IMR-90 (cell line): ENCODE results near the gene DOCK9. TPM values are rescaled to one million over a fixed set of nuclear protein-coding genes. Genes with fewer than 3 reads are reported as not detected.

Experiments
- ATAC-seq: fragments of 200-7000 bp; cut with Tn5 transposase; 2 replicates; pipeline ENCODE4 v1.9.1; 2020; ENCODE audit warnings: low read depth, mild to moderate bottlenecking, moderate library complexity
- BruUV-seq: library from RNA; stranded (reverse); fragments of 400-500 nt; replicated peaks from 2 replicates; lab custom pipeline; 2021; lab: Mats Ljungman, UMichigan
- CTCF ChIA-PET: fragments of 300-600 bp; formaldehyde crosslinking; extraction: SDS; loops from one replicate; lab custom pipeline; 2021; ENCODE audit warnings: antibody characterized with exemption; lab: Yijun Ruan, JAX
- POLR2A ChIA-PET: fragments of 300-600 bp; sonication (Branson Sonifier 250); formaldehyde crosslinking; loops from one replicate; lab custom pipeline; 2022; ENCODE audit warnings: antibody characterized with exemption; ENCODE audit not compliant: unreplicated experiment; lab: Charles Lee
- DNase-seq: peaks from one replicate; pipeline ENCODE4 v3.0.0; 2013
- H2AFZ ChIP-seq: replicated peaks from 2 replicates; pipeline ENCODE3; 2013; ENCODE audit warnings: low read length, mild to moderate bottlenecking; ENCODE audit not compliant: poor library complexity
- H2AK5ac ChIP-seq: 2 replicates; pipeline ENCODE4 v1.6.1; 2013; ENCODE audit warnings: low read depth, low read length, inconsistent platforms
- H2AK9ac ChIP-seq: replicated peaks from 2 replicates; pipeline ENCODE3; 2013; ENCODE audit warnings: mild to moderate bottlenecking, low read depth, low read length, moderate library complexity; ENCODE audit not compliant: poor library complexity
- H2BK120ac ChIP-seq: 2 replicates; pipeline ENCODE4 v1.6.1; 2013; ENCODE audit warnings: low read depth, low read length, inconsistent platforms
- H2BK15ac ChIP-seq: 3 replicates; pipeline ENCODE4 v1.6.1; 2013; ENCODE audit warnings: low read depth, low read length, inconsistent platforms
- H2BK20ac ChIP-seq: 2 replicates; pipeline ENCODE4 v1.6.1; 2013; ENCODE audit warnings: low read depth, mild to moderate bottlenecking, inconsistent platforms, low read length, moderate library complexity
- H2BK5ac ChIP-seq: 2 replicates; pipeline ENCODE4 v1.6.1; 2013; ENCODE audit warnings: mild to moderate bottlenecking, low read depth, low read length, inconsistent platforms; ENCODE audit not compliant: poor library complexity, severe bottlenecking
- H3K14ac ChIP-seq: replicated peaks from 2 replicates; pipeline ENCODE4 v1.6.1; 2013; ENCODE audit warnings: low read depth, low read length, inconsistent platforms
- H3K18ac ChIP-seq: 2 replicates; pipeline ENCODE4 v1.6.1; 2013; ENCODE audit warnings: low read depth, low read length, control low read depth
- H3K23ac ChIP-seq: 2 replicates; pipeline ENCODE4 v1.6.1; 2013; ENCODE audit warnings: low read depth, low read length, inconsistent platforms
- H3K27ac ChIP-seq: 2 replicates; pipeline ENCODE4 v1.5.1; 2013; ENCODE audit warnings: mild to moderate bottlenecking, control low read depth, low read length; ENCODE audit not compliant: insufficient read depth
- H3K27me3 ChIP-seq: 2 replicates; pipeline ENCODE4 v1.6.1; 2013; ENCODE audit warnings: low read length; ENCODE audit not compliant: control insufficient read depth, insufficient read depth
- H3K36me3 ChIP-seq: 2 replicates; pipeline ENCODE4 v1.6.1; 2013; ENCODE audit warnings: low read length, mixed read lengths; ENCODE audit not compliant: control insufficient read depth, insufficient read depth
- H3K4ac ChIP-seq: 2 replicates; pipeline ENCODE4 v1.6.1; 2013; ENCODE audit warnings: low read depth, low read length, inconsistent platforms
- H3K4me1 ChIP-seq: 2 replicates; pipeline ENCODE4 v1.6.1; 2013; ENCODE audit warnings: low read length, mixed read lengths; ENCODE audit not compliant: control insufficient read depth, insufficient read depth
- H3K4me2 ChIP-seq: 2 replicates; pipeline ENCODE4 v1.6.1; 2013; ENCODE audit warnings: low read depth, mild to moderate bottlenecking, control low read depth, low read length, moderate library complexity
- H3K4me3 ChIP-seq: 2 replicates; pipeline ENCODE4 v1.5.1; 2013; ENCODE audit warnings: low read depth, mild to moderate bottlenecking, control low read depth, low read length, moderate library complexity; ENCODE audit not compliant: insufficient read depth
- H3K56ac ChIP-seq: 2 replicates; pipeline ENCODE4 v1.6.1; 2013; ENCODE audit warnings: low read length, inconsistent platforms; ENCODE audit not compliant: insufficient read depth; ENCODE audit errors: extremely low read depth
- H3K79me1 ChIP-seq, 2 experiments: 2 replicates each; pipeline ENCODE4 v1.6.1; 2013; ENCODE audit warnings: low read length in 2 of 2, inconsistent platforms in 1 of 2, low read depth in 1 of 2
- H3K9ac ChIP-seq: 2 replicates; pipeline ENCODE4 v1.6.1; 2013; ENCODE audit warnings: low read depth, low read length, control low read depth
- H3K9me1 ChIP-seq: 2 replicates; pipeline ENCODE4 v1.6.1; 2013; ENCODE audit warnings: low read length, inconsistent platforms; ENCODE audit not compliant: insufficient read depth
- H3K9me3 ChIP-seq: 2 replicates; pipeline ENCODE4 v1.6.1; 2013; ENCODE audit warnings: low read length; ENCODE audit not compliant: control insufficient read depth, insufficient read depth
- H4K20me1 ChIP-seq: 2 replicates; pipeline ENCODE4 v1.6.1; 2013; ENCODE audit warnings: low read length, inconsistent platforms; ENCODE audit not compliant: insufficient read depth
- H4K5ac ChIP-seq: 2 replicates; pipeline ENCODE4 v1.6.1; 2013; ENCODE audit warnings: mild to moderate bottlenecking, low read depth, low read length, control low read depth
- H4K8ac ChIP-seq, 2 experiments: 2 replicates each; pipeline ENCODE4 v1.6.1; 2013; ENCODE audit warnings: low read depth in 2 of 2, low read length in 2 of 2, control low read depth in 1 of 2, inconsistent platforms in 1 of 2
- H4K91ac ChIP-seq: 2 replicates; pipeline ENCODE4 v1.6.1; 2013; ENCODE audit warnings: low read depth, low read length, inconsistent platforms; ENCODE audit not compliant: insufficient read depth
- RFX5 ChIP-seq: IDR thresholded peaks from 2 replicates; pipeline ENCODE4 v1.8.0; 2012; ENCODE audit warnings: low read depth, mild to moderate bottlenecking, low read length, moderate library complexity
- WGBS, 2 experiments: methylation state at CpG; one replicate each; pipeline versions ENCODE4 v1.1.5 to v1.1.7; 2013; ENCODE audit warnings: missing lambda C conversion rate in 2 of 2; ENCODE audit not compliant: insufficient read length in 1 of 2; ENCODE audit errors: extremely low coverage in 2 of 2; 5-methylcytosine and 5-hydroxymethylcytosine counted together
- dilution Hi-C: fragments of 300-500 bp; cut with HindIII; formaldehyde crosslinking; loops from one replicate; pipeline ENCODE4 v1.14.3; 2018; ENCODE audit warnings: low sequenced_read_pairs; ENCODE audit not compliant: unreplicated experiment
- in situ Hi-C: fragments of 300-500 bp; cut with MboI; formaldehyde crosslinking; loops from 3 replicates; pipeline ENCODE4 v1.14.3; 2019; ENCODE audit warnings: low sequenced_read_pairs, inconsistent platforms, mixed read lengths
- intact Hi-C: fragments of 100-400 bp; cut with micrococcal nuclease; formaldehyde crosslinking; loops from 2 replicates; pipeline ENCODE4 v1.10.0; 2022
- polyA plus RNA-seq, 3 experiments: library from polyadenylated mRNA; depleted of rRNA; stranded (reverse); fragments of >200 nt; gene quantifications; 2 replicates each; pipeline ENCODE4 v1.2.3, GENCODE V29; 2012; ENCODE audit warnings: low replicate concordance in 1 of 3
- total RNA-seq: library from RNA; depleted of rRNA; stranded (reverse); fragments of >200 nt; gene quantifications from 2 replicates; pipeline ENCODE4 v1.2.3, GENCODE V29; 2012

The DOCK9 gene
- total and polyA plus RNA-seq, 2 of the 4 experiments (the other 2 are of a cell fraction): 4.8 to 7.2 TPM

- Histone ChIP-seq H3K23ac (no peak overlapping the region), H4K20me1 (no peaks in the 10 kb centered on the region), H3K27me3 (peaks cover 31% of the 10 kb centered on the region), H2BK15ac (no peak overlapping the region), H2BK20ac (no peak overlapping the region), H3K4me2 (no peak overlapping the region), H3K56ac (no peak overlapping the region), H3K36me3 (no peaks in the 10 kb centered on the region), H3K4me1 (no peaks in the 10 kb centered on the region; the same call in 1 of the 2 replicates), H3K27ac (no peak overlapping the region), H4K91ac (no peak overlapping the region), H3K4ac (no peak overlapping the region), H3K79me1 (no peaks in the 10 kb centered on the region), H2AK9ac (no peak overlapping the region), H3K14ac (no peak overlapping the region), H4K8ac (no peak overlapping the region), H3K18ac (no peak overlapping the region), H3K9me1 (no peaks in the 10 kb centered on the region; the same call in 1 of the 2 replicates), H4K5ac (no peak overlapping the region), H3K9ac (no peak overlapping the region), H3K9me3 (no peaks in the 10 kb centered on the region; the same call in 1 of the 2 replicates), H2AK5ac (no peak overlapping the region), H2BK120ac (no peak overlapping the region), H2BK5ac (no peak overlapping the region), H2AFZ (no peak overlapping the region), H3K4me3 (no peak overlapping the region)
- no peak for TF ChIP-seq RFX5
- intact Hi-C loops (no loop called here), in situ Hi-C loops (no loop called here), dilution Hi-C loops (no loop called here)
- CTCF ChIA-PET: no interaction called here
- whole genome bisulfite sequencing, 2 experiments: 67% methylated on average over 3 of the region's 11 CpGs; no CpG with 5 or more reads in 1 of the 2 experiments
- POLR2A ChIA-PET: no interaction called here
- BruUV-seq: no TSS peak
- DNase-seq (no peak), ATAC-seq (no peak)
These were observed 196.8 kb downstream of the DOCK9 start for GRCh38 chr13:98781045-98781444.
